GM21447 (cell line): ENCODE results near the gene ST3GAL4.
"Not testable (repeated sequence)": the region's sequence is repeated elsewhere in the genome, so short reads cannot be mapped to it uniquely, and the experiment has no call there.

Source experiments
- ATAC-seq: cut with Tn5 transposase; IDR thresholded peaks from one replicate; pipeline ENCODE4 v1.9.1; 2021; ENCODE audit not compliant: unreplicated experiment

The ST3GAL4 gene

GRCh38 chr11:126383339-126384335 is 28.2 kb downstream of the ST3GAL4 start:
- ATAC-seq: no peak

- ATAC-seq: no peak
These were observed 29.1 kb downstream of the ST3GAL4 start for GRCh38 chr11:126384449-126385070.

GRCh38 chr11:126385991-126386728 is 30.7 kb downstream of the ST3GAL4 start:
- no peak for ATAC-seq

GRCh38 chr11:126386729-126387071 is 31.2 kb downstream of the ST3GAL4 start:
- ATAC-seq: not testable (repeated sequence)

- ATAC-seq: no peak
These were observed 32.4 kb downstream of the ST3GAL4 start for GRCh38 chr11:126387857-126388256.

GRCh38 chr11:126390272-126390867 is 34.9 kb downstream of the ST3GAL4 start:
- ATAC-seq: no peak

GRCh38 chr11:126391286-126391954 is 35.9 kb downstream of the ST3GAL4 start:
- ATAC-seq: no peak

- peak; percentile 78 for ATAC-seq
These were observed 36.6 kb downstream of the ST3GAL4 start for GRCh38 chr11:126391970-126392632.

GRCh38 chr11:126392633-126393013 is 37.1 kb downstream of the ST3GAL4 start:
- ATAC-seq: peak; percentile 26

GRCh38 chr11:126393143-126393542 is 37.7 kb downstream of the ST3GAL4 start:
- ATAC-seq: no peak

GRCh38 chr11:126394036-126394435 is 38.5 kb downstream of the ST3GAL4 start:
- no peak for ATAC-seq

GRCh38 chr11:126394634-126395072 is 39.2 kb downstream of the ST3GAL4 start:
- ATAC-seq: not testable (repeated sequence)

GRCh38 chr11:126395784-126396183 is 40.3 kb downstream of the ST3GAL4 start:
- not testable (repeated sequence) for ATAC-seq

- not testable (repeated sequence) for ATAC-seq
These were observed 40.8 kb downstream of the ST3GAL4 start for GRCh38 chr11:126396266-126396665.

GRCh38 chr11:126396965-126397364 is 41.5 kb downstream of the ST3GAL4 start:
- ATAC-seq: no peak

- ATAC-seq: no peak
These were observed 42.8 kb downstream of the ST3GAL4 start for GRCh38 chr11:126398296-126398695.

GRCh38 chr11:126398721-126399120 is 43.2 kb downstream of the ST3GAL4 start:
- ATAC-seq: no peak

- ATAC-seq: no peak
These were observed 44.5 kb downstream of the ST3GAL4 start for GRCh38 chr11:126400019-126400418.

- no peak for ATAC-seq
These were observed 45.0 kb downstream of the ST3GAL4 start for GRCh38 chr11:126400479-126400878.

- no peak for ATAC-seq
These were observed 47.6 kb downstream of the ST3GAL4 start for GRCh38 chr11:126403022-126403581.
